Activated CD4-positive, CD25-positive, alpha-beta regulatory T cell treated with anti-CD3 and anti-CD28 coated beads, Interleukin-2, amount 50 U/mL, for 24 hours (primary cell): ENCODE data around the gene STARD3NL.
A peak's percentile ranks its signal among the peaks of the same experiment; 100 is the strongest.
"Not testable (repeated sequence)": the region's sequence is repeated elsewhere in the genome, so short reads cannot be mapped to it uniquely, and the experiment has no call there.

Source experiments
- ATAC-seq, 2 donors: fragments of 150-1000 bp; cut with Tn5 transposase; one replicate each; pipeline ENCODE4 v1.10.0; 2021; ENCODE audit warnings: mild to moderate bottlenecking in 1 of 2, moderate library complexity in 1 of 2

The STARD3NL gene

GRCh38 chr7:38178004-38178694 lies at the start of gene STARD3NL:
Gene STARD3NL (plus strand): TSS chr7:38178245. CDS start chr7:38207505, 29,260 bp downstream.
- peak; percentile 99 for ATAC-seq

- ATAC-seq: no peak
These were observed 48.9 kb upstream of the STARD3NL start for GRCh38 chr7:38129162-38129561.

- ATAC-seq: no peak
These were observed 48.5 kb upstream of the STARD3NL start for GRCh38 chr7:38129579-38129978.

GRCh38 chr7:38138171-38138570 lies 39.9 kb upstream of the STARD3NL start:
- ATAC-seq: no peak

- no peak for ATAC-seq
These were observed 36.9 kb upstream of the STARD3NL start for GRCh38 chr7:38141187-38141586.

- no peak for ATAC-seq
These were observed 35.3 kb upstream of the STARD3NL start for GRCh38 chr7:38142736-38143135.

GRCh38 chr7:38147005-38147404 lies 31.0 kb upstream of the STARD3NL start:
- ATAC-seq: no peak

GRCh38 chr7:38151556-38151955 lies 26.5 kb upstream of the STARD3NL start:
- ATAC-seq: no peak

GRCh38 chr7:38153515-38153914 lies 24.5 kb upstream of the STARD3NL start:
- no peak for ATAC-seq

- no peak for ATAC-seq
These were observed 23.8 kb upstream of the STARD3NL start for GRCh38 chr7:38154278-38154677.

GRCh38 chr7:38160003-38160571 lies 18.0 kb upstream of the STARD3NL start:
- no peak for ATAC-seq

- no peak for ATAC-seq
These were observed 16.0 kb upstream of the STARD3NL start for GRCh38 chr7:38162036-38162435.

- ATAC-seq: no peak
These were observed 14.4 kb upstream of the STARD3NL start for GRCh38 chr7:38163671-38164070.

GRCh38 chr7:38168890-38169570 lies 9.0 kb upstream of the STARD3NL start:
- ATAC-seq: no peak

GRCh38 chr7:38169847-38170246 lies 8.2 kb upstream of the STARD3NL start:
- ATAC-seq: no peak

GRCh38 chr7:38171623-38172391 lies 6.2 kb upstream of the STARD3NL start:
- peak in 1 of 2 donors; percentile 56 for ATAC-seq

GRCh38 chr7:38175547-38175946 lies 2.5 kb upstream of the STARD3NL start:
- not testable (repeated sequence) for ATAC-seq

GRCh38 chr7:38177621-38178003 lies 433 bp upstream of the STARD3NL start:
- ATAC-seq: no peak

- peak; percentile 35 to 39 for ATAC-seq
These were observed 775 bp downstream of the STARD3NL start for GRCh38 chr7:38178695-38179344.

GRCh38 chr7:38179776-38180226 lies 1.8 kb downstream of the STARD3NL start:
- no peak for ATAC-seq

GRCh38 chr7:38181111-38181510 lies 3.1 kb downstream of the STARD3NL start:
- no peak for ATAC-seq

GRCh38 chr7:38182450-38182849 lies 4.4 kb downstream of the STARD3NL start:
- no peak for ATAC-seq
